SK-N-SH treated with all-trans-retinoic acid at 6 μM for 48 hours (cell line): ENCODE results near the gene TDRD6.

ENCODE experiments used
- ISL1 ChIP-seq: fragments of 250-450 bp; sonication (Bioruptor Pico); IDR thresholded peaks from 2 replicates; pipeline ENCODE4 v2.1.2; 2022; ENCODE audit warnings: mild to moderate bottlenecking, moderate library complexity
- RARB ChIP-seq: fragments of 250-450 bp; sonication (Bioruptor Pico); IDR thresholded peaks from 2 replicates; pipeline ENCODE4 v1.8.0; 2021; ENCODE audit warnings: mild to moderate bottlenecking, moderate library complexity
- SNAI2 ChIP-seq: fragments of 250-450 bp; sonication (Bioruptor Pico); IDR thresholded peaks from 2 replicates; pipeline ENCODE4 v1.5.0; 2020; ENCODE audit warnings: mild to moderate bottlenecking, moderate library complexity
- ZFP30 ChIP-seq: fragments of 450-650 bp; formaldehyde crosslinking; IDR thresholded peaks from 2 replicates; pipeline ENCODE4 v1.5.0; 2022; ENCODE audit warnings: mild to moderate bottlenecking, moderate library complexity

GRCh38 chr6:46711491-46711890 is 23.8 kb downstream of the TDRD6 start:
- TF ChIP-seq SNAI2 (CRISPR knock-in tag) (no peak), ISL1 (no peak), RARB (CRISPR knock-in tag) (no peak), ZFP30 (CRISPR knock-in tag) (no peak)
